Measurements from ENCODE around the gene AGXT. TPM values are rescaled to one million over a fixed set of nuclear protein-coding genes. Genes with fewer than 3 reads are reported as not detected.
A peak's percentile ranks its signal among the peaks of the same experiment; 100 is the strongest.

The AGXT gene
- 1 to 10 TPM in 2 of 3 donors, under 1 TPM in 1; 0.22 to 4.1 (median 1.0) TPM for total RNA-seq
- long read RNA-seq, donor 1 = 0 reads
- long read RNA-seq, donor 2, partial matches to known transcripts = 1 of 2 reads
- long read RNA-seq, donor 2, other reads (novel, unspliced or antisense) = 0 of 2 reads

GRCh38 chr2:240868286-240869108, at the start of gene AGXT:
Gene AGXT (plus strand): TSS chr2:240868824. CDS start chr2:240868866, 42 bp downstream.
- peak; percentile 66 to 81 (median 69) for DNase-seq
- Histone ChIP-seq H3K4me1 (ENCODE audit: low read depth) (peaks cover 9% of the 10 kb centered on the region), H3K9me3 (no peaks in the 10 kb centered on the region), H3K4me3 (no peak within 1 kb of the TSS), H3K36me3 (ENCODE audit: low read depth) (no peaks in the 10 kb centered on the region)
- intact Hi-C loops (cut with DNase I, micrococcal nuclease) = no loop called here
- ATAC-seq = peak; percentile 87
- TF ChIP-seq CTCF (IDR thresholded peaks at IDR 0.05) = no peak

- no peak overlapping the region for H3K4me3 ChIP-seq
These were observed 49.3 kb upstream of the AGXT start for GRCh38 chr2:240819126-240819857.

GRCh38 chr2:240819858-240820606, 48.6 kb upstream of the AGXT start, which contains the start of gene KIF1A:
Gene KIF1A (minus strand): TSS chr2:240820219. CDS start chr2:240797752, 22,467 bp downstream.
- TF ChIP-seq CTCF (IDR thresholded peaks at IDR 0.05) = no peak
- H3K36me3 ChIP-seq (ENCODE audit: low read depth) = no peaks in the 10 kb centered on the region
- H3K9me3 ChIP-seq = no peaks in the 10 kb centered on the region
- DNase-seq = no peak
- peaks cover 10% of the 10 kb centered on the region for H3K4me1 ChIP-seq (ENCODE audit: low read depth)
- no peak for ATAC-seq
- H3K4me3 ChIP-seq = no peak within 1 kb of the TSS
- intact Hi-C loops (cut with DNase I, micrococcal nuclease) = no loop called here

More at GRCh38 chr2:240819126-240819857, 49.3 kb upstream of the AGXT start:
- no peak for DNase-seq
- intact Hi-C loops (cut with DNase I, micrococcal nuclease) = no loop called here
- TF ChIP-seq CTCF (IDR thresholded peaks at IDR 0.05) = no peak
- peaks cover 10% of the 10 kb centered on the region for H3K4me1 ChIP-seq (ENCODE audit: low read depth)
- no peak for ATAC-seq
- H3K36me3 ChIP-seq (ENCODE audit: low read depth) = no peaks in the 10 kb centered on the region
- no peaks in the 10 kb centered on the region for H3K9me3 ChIP-seq

- no peak for DNase-seq
- peaks cover 10% of the 10 kb centered on the region for H3K4me1 ChIP-seq (ENCODE audit: low read depth)
- no peaks in the 10 kb centered on the region for H3K9me3 ChIP-seq
- no peaks in the 10 kb centered on the region for H3K36me3 ChIP-seq (ENCODE audit: low read depth)
- ATAC-seq = no peak
- no peak for TF ChIP-seq CTCF (IDR thresholded peaks at IDR 0.05)
- intact Hi-C loops (cut with DNase I, micrococcal nuclease) = no loop called here
- no peak overlapping the region for H3K4me3 ChIP-seq
These were observed 47.8 kb upstream of the AGXT start for GRCh38 chr2:240820607-240821428.
